K562 (cell line): ENCODE measurements around the gene EPB41L2. TPM values are rescaled to one million over a fixed set of nuclear protein-coding genes. Genes with fewer than 3 reads are reported as not detected.

Experiments
- ATAC-seq: fragments of 200-7000 bp; cut with Tn5 transposase; 3 replicates; pipeline ENCODE4 v1.9.1; 2020; ENCODE audit warnings: moderate library complexity
- BruUV-seq: library from RNA; stranded (reverse); fragments of 400-500 nt; replicated peaks from 2 replicates; lab custom pipeline; 2021; lab: Mats Ljungman, UMichigan
- CTCF ChIA-PET: fragments of 300-600 bp; formaldehyde crosslinking; extraction: SDS; loops from one replicate; lab custom pipeline; 2021; ENCODE audit warnings: low intra/inter-chr PET ratio; lab: Yijun Ruan, JAX
- POLR2A ChIA-PET: fragments of 300-600, 350-650 bp; sonication (Branson Sonifier 250); formaldehyde crosslinking; extraction: SDS; loops from one replicate; lab custom pipeline; 2021; ENCODE audit warnings: antibody characterized with exemption, inconsistent platforms; lab: Yijun Ruan, JAX
- DNase-seq, 4 experiments: peaks; one replicate each; pipeline versions ENCODE4 v3.0.0 to v3.0.0-alpha.2; 2011 to 2018; ENCODE audit warnings: low spot score in 3 of 4, mixed read lengths in 3 of 4; ENCODE audit errors: extremely low read depth in 1 of 4
- FAIRE-seq: peaks from 2 replicates; lab custom pipeline; 2011; peaks lifted over from hg19 to GRCh38; lab: Jason Lieb, UNC
- H2AFZ ChIP-seq: 2 replicates; pipeline ENCODE4 v1.6.0; 2011; ENCODE audit warnings: low read depth, low read length, control low read depth, inconsistent platforms
- H3K27ac ChIP-seq: fragments of 200-600 bp; 3 replicates; pipeline ENCODE4 v1.8.0; 2011; ENCODE audit warnings: low read depth, mild to moderate bottlenecking, control low read depth, inconsistent platforms, low read length, moderate library complexity, mixed read lengths; ENCODE audit errors: extremely low read depth
- H3K27me3 ChIP-seq, 2 experiments: fragments of 300-600 bp in 1 of 2; 2 replicates in 1 of 2; 3 replicates in 1 of 2; pipeline versions ENCODE4 v1.6.0 to v1.8.0; 2011; ENCODE audit warnings: inconsistent platforms in 2 of 2, low read length in 2 of 2, mild to moderate bottlenecking in 1 of 2, mixed read lengths in 1 of 2, moderate library complexity in 1 of 2; ENCODE audit not compliant: control insufficient read depth in 2 of 2, insufficient read depth in 2 of 2
- H3K36me3 ChIP-seq: fragments of 300-600 bp; 3 replicates; pipeline ENCODE4 v1.8.0; 2011; ENCODE audit warnings: mild to moderate bottlenecking, low read length, inconsistent platforms; ENCODE audit not compliant: control insufficient read depth, insufficient read depth
- H3K4me1 ChIP-seq, 2 experiments: fragments of 200-600 bp in 1 of 2; replicated peaks in 1 of 2; 2 replicates in 1 of 2; 3 replicates in 1 of 2; pipeline versions ENCODE4 v1.5.1 to v1.8.0; 2011; ENCODE audit warnings: inconsistent platforms in 2 of 2, low read length in 2 of 2, mild to moderate bottlenecking in 1 of 2, mixed read lengths in 1 of 2, moderate library complexity in 1 of 2; ENCODE audit not compliant: control insufficient read depth in 2 of 2, insufficient read depth in 2 of 2
- H3K4me2 ChIP-seq: 2 replicates; pipeline ENCODE4 v1.6.1; 2011; ENCODE audit warnings: low read length, control low read depth, inconsistent platforms, mixed read lengths; ENCODE audit not compliant: insufficient read depth
- H3K4me3 ChIP-seq: fragments of 200-600 bp; sonication (generic), shearing (Covaris generic); 2 replicates; pipeline ENCODE4 v1.5.1; 2016; ENCODE audit warnings: control low read depth, inconsistent platforms
- H3K79me2 ChIP-seq: fragments of 200-600 bp; 3 replicates; pipeline ENCODE4 v1.8.0; 2011; ENCODE audit warnings: low read length, inconsistent platforms; ENCODE audit not compliant: control insufficient read depth, insufficient read depth
- H3K9ac ChIP-seq, 2 experiments: 2 replicates each; pipeline versions ENCODE4 v1.6.0 to v1.6.1; 2011; ENCODE audit warnings: low read depth in 2 of 2, low read length in 2 of 2, control low read depth in 1 of 2, inconsistent platforms in 1 of 2, mild to moderate bottlenecking in 1 of 2, mixed read lengths in 1 of 2; ENCODE audit not compliant: insufficient read depth in 1 of 2
- H3K9me1 ChIP-seq: one replicate; pipeline ENCODE4 v1.6.0; 2011; ENCODE audit warnings: inconsistent platforms, mild to moderate bottlenecking, low read length, moderate library complexity; ENCODE audit not compliant: control insufficient read depth, insufficient read depth
- H3K9me3 ChIP-seq: replicated peaks from 2 replicates; pipeline ENCODE4 v1.5.1; 2011; ENCODE audit warnings: low read depth, low read length, inconsistent platforms; ENCODE audit not compliant: control insufficient read depth, insufficient read depth
- H4K20me1 ChIP-seq: replicated peaks from 2 replicates; pipeline ENCODE4 v1.6.1; 2011; ENCODE audit warnings: low read length, inconsistent platforms, mixed read lengths; ENCODE audit not compliant: control insufficient read depth, insufficient read depth
- ARID4B ChIP-seq: sonication (generic); formaldehyde crosslinking; IDR thresholded peaks from 2 replicates; pipeline ENCODE4 v1.8.0; 2022; ENCODE audit warnings: mild to moderate bottlenecking, missing genetic modification reagents
- CAMTA2 ChIP-seq: fragments of 250-450 bp; sonication (Bioruptor Pico); conservative IDR thresholded peaks from 2 replicates; pipeline ENCODE4 v1.5.1; 2022
- ZNF395 ChIP-seq: fragments of 200-800 bp; sonication (Bioruptor generic); IDR thresholded peaks from 2 replicates; pipeline ENCODE4 v1.6.1; 2017; ENCODE audit warnings: missing genetic modification characterization, missing compliant biosample characterization
- WGBS: fragments of 100-300 bp; shearing (Covaris generic); methylation state at CpG from one replicate; pipeline ENCODE4 v1.1.6; 2016; ENCODE audit warnings: low coverage, mixed read lengths; ENCODE audit not compliant: insufficient coverage; ENCODE audit errors: missing lambda C conversion rate; 5-methylcytosine and 5-hydroxymethylcytosine counted together
- in situ Hi-C: fragments of 300-500 bp; cut with MboI; formaldehyde crosslinking; loops from 4 replicates; pipeline ENCODE4 v1.15.0; 2018; ENCODE audit warnings: inconsistent platforms, mixed read lengths
- intact Hi-C: fragments of 100-400 bp; cut with micrococcal nuclease; formaldehyde crosslinking; loops from 2 replicates; pipeline ENCODE4 v1.14.2; 2022
- polyA plus RNA-seq, 8 experiments: library from polyadenylated mRNA; depleted of rRNA in 4 of 8; stranded (reverse) in 5 of 8; unstranded in 3 of 8; fragments of >200 nt; fragmentation: Nextera tagmentation in 2 of 8; fragmentation: Illumina TruSeq in 1 of 8; extraction: Ambion mirVana in 2 of 8; extraction: Trizol in 1 of 8; gene quantifications; 2 replicates each; pipeline versions ENCODE4 v1.2.1 to v1.2.3, GENCODE V29; 2011 to 2014; ENCODE audit warnings: inconsistent platforms in 1 of 8, missing spikeins in 1 of 8
- total RNA-seq, 7 experiments: library from RNA; depleted of rRNA in 6 of 7; stranded (reverse); fragments of >200 nt in 6 of 7; fragmentation: Illumina TruSeq in 2 of 7; extraction: Trizol in 2 of 7; gene quantifications; 2 replicates each; pipeline versions ENCODE4 v1.2.1 to v1.2.3, GENCODE V29; 2011 to 2021; ENCODE audit warnings: low replicate concordance in 1 of 7
- TF ChIP-seq, protein P1 (sequence below), 2 experiments: fragments of 450-650 bp in 1 of 2; IDR thresholded peaks; 2 replicates each; pipeline ENCODE4 v1.6.1; 2011 to 2017; ENCODE audit warnings: low read depth in 2 of 2, antibody characterized with exemption in 1 of 2, borderline replicate concordance in 1 of 2, low read length in 1 of 2, mild to moderate bottlenecking in 1 of 2, mixed read lengths in 1 of 2; ENCODE audit not compliant: control insufficient read depth in 1 of 2
- TF ChIP-seq, protein P2 (sequence below): fragments of 250-450 bp; sonication (Bioruptor Pico); IDR thresholded peaks from 2 replicates; pipeline ENCODE4 v1.6.1; 2021; ENCODE audit warnings: mild to moderate bottlenecking
- TF ChIP-seq, protein P3 (sequence below): fragments of 450-650 bp; IDR thresholded peaks from 2 replicates; pipeline ENCODE4 v1.6.1; 2016; ENCODE audit warnings: low read depth, mild to moderate bottlenecking, moderate library complexity
- TF ChIP-seq, protein P4 (sequence below): fragments of 450-650 bp; conservative IDR thresholded peaks from 2 replicates; pipeline ENCODE4 v1.6.1; 2016; ENCODE audit warnings: missing genetic modification characterization, low read depth, mild to moderate bottlenecking, control low read depth, missing compliant biosample characterization

EPB41L2 gene
- total and polyA plus RNA-seq, 9 of the 15 experiments (the other 6 are each of a cell fraction or from before 2014, with no cell fraction given) = 5.1 to 53.6 (median 25.0) TPM

DNA sequence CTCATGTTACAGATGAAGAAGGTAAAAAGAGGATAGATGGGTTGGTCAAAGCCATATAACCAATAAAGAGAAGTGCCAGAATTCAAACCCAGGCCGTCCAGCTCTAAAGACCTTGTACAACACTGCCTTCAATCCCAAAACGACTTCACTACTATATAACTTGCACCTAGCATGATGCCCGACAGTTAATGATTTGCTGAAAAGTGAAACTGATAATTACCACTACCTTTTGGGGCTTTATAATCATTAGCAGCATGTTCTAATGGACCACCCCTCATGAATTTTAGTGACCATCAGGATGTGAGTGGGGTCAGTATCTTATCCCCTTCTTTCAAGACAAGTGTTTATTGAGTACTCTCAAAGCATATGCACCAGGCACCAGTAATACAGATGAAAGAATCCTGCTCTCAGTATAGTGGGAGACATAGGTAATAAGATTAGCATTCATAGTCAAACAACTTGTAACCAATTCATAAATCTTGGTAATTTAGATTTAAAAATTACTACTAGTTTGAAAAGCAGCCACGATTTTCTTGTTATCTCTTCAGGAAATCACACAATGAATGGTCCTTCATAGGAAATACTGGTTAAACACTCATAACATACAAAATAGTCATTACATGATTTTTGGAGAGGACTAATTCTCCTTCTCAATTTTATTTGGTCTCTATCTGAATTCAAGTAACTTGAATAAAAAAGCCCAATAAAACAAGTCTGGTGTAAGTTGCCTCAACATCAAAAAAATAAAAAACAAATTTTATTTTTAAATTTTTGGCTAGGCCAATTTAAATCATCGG lies 98.0 kb downstream of the EPB41L2 start:
- ChIA-PET POLR2A (no interaction called here), CTCF (no interaction called here)
- no peak overlapping the region for H3K4me3 ChIP-seq
- 17% methylated on average over 5 of the region's 5 CpGs for WGBS
- no peaks in the 10 kb centered on the region for H3K9me1 ChIP-seq
- DNase-seq (no peak), FAIRE-seq (no peak), ATAC-seq (no peak)
- H3K27ac ChIP-seq = no peak overlapping the region
- H3K27me3 ChIP-seq = no peaks in the 10 kb centered on the region
- no peaks in the 10 kb centered on the region for H3K9me3 ChIP-seq
- H2AFZ ChIP-seq = no peak overlapping the region
- peaks cover 40% of the 10 kb centered on the region for H3K79me2 ChIP-seq
- H3K36me3 ChIP-seq = no peaks in the 10 kb centered on the region
- peaks cover 0 to 9% of the 10 kb centered on the region in 2 experiments; a peak in 2 of 5 replicates for H3K4me1 ChIP-seq
- in situ Hi-C loops (no loop called here), intact Hi-C loops (no loop called here)
- no peak overlapping the region for H3K4me2 ChIP-seq
- BruUV-seq = no TSS peak
- H4K20me1 ChIP-seq = no peaks in the 10 kb centered on the region
- no peak overlapping the region for H3K9ac ChIP-seq
- TF ChIP-seq, protein P1, sequence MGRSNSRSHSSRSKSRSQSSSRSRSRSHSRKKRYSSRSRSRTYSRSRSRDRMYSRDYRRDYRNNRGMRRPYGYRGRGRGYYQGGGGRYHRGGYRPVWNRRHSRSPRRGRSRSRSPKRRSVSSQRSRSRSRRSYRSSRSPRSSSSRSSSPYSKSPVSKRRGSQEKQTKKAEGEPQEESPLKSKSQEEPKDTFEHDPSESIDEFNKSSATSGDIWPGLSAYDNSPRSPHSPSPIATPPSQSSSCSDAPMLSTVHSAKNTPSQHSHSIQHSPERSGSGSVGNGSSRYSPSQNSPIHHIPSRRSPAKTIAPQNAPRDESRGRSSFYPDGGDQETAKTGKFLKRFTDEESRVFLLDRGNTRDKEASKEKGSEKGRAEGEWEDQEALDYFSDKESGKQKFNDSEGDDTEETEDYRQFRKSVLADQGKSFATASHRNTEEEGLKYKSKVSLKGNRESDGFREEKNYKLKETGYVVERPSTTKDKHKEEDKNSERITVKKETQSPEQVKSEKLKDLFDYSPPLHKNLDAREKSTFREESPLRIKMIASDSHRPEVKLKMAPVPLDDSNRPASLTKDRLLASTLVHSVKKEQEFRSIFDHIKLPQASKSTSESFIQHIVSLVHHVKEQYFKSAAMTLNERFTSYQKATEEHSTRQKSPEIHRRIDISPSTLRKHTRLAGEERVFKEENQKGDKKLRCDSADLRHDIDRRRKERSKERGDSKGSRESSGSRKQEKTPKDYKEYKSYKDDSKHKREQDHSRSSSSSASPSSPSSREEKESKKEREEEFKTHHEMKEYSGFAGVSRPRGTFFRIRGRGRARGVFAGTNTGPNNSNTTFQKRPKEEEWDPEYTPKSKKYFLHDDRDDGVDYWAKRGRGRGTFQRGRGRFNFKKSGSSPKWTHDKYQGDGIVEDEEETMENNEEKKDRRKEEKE (IDR thresholded peaks at IDR 0.05; ENCODE audit: borderline replicate concordance in 1 of 2, control insufficient read depth in 1 of 2, low read depth in 2 of 2, low read length in 1 of 2) = no peak
- TF ChIP-seq, protein P2, sequence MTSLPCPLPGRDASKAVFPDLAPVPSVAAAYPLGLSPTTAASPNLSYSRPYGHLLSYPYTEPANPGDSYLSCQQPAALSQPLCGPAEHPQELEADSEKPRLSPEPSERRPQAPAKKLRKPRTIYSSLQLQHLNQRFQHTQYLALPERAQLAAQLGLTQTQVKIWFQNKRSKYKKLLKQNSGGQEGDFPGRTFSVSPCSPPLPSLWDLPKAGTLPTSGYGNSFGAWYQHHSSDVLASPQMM (CRISPR knock-in tag) = no peak
- TF ChIP-seq CAMTA2 (CRISPR knock-in tag) (no peak), ZNF395 (no peak), ARID4B (CRISPR knock-in tag) (no peak)
- TF ChIP-seq, protein P3, sequence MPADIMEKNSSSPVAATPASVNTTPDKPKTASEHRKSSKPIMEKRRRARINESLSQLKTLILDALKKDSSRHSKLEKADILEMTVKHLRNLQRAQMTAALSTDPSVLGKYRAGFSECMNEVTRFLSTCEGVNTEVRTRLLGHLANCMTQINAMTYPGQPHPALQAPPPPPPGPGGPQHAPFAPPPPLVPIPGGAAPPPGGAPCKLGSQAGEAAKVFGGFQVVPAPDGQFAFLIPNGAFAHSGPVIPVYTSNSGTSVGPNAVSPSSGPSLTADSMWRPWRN = no peak
- TF ChIP-seq, protein P4, sequence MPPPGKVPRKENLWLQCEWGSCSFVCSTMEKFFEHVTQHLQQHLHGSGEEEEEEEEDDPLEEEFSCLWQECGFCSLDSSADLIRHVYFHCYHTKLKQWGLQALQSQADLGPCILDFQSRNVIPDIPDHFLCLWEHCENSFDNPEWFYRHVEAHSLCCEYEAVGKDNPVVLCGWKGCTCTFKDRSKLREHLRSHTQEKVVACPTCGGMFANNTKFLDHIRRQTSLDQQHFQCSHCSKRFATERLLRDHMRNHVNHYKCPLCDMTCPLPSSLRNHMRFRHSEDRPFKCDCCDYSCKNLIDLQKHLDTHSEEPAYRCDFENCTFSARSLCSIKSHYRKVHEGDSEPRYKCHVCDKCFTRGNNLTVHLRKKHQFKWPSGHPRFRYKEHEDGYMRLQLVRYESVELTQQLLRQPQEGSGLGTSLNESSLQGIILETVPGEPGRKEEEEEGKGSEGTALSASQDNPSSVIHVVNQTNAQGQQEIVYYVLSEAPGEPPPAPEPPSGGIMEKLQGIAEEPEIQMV = no peak
